OCI-LY1 (cell line): ENCODE data around the gene TBC1D7.

Experiments
- H2AFZ ChIP-seq: fragments of 200-600 bp; sonication (generic), shearing (Covaris generic); 2 replicates; pipeline ENCODE4 v1.6.0; 2014; ENCODE audit warnings: antibody characterized with exemption, mild to moderate bottlenecking, low read length
- H3F3A ChIP-seq: fragments of 200-600 bp; sonication (generic), shearing (Covaris generic); 2 replicates; pipeline ENCODE4 v1.6.0; 2014; ENCODE audit warnings: mild to moderate bottlenecking, antibody characterized with exemption, low read length, moderate library complexity; ENCODE audit not compliant: insufficient read depth
- H3K27ac ChIP-seq: fragments of 200-600 bp; sonication (generic); 2 replicates; pipeline ENCODE4 v1.5.1; 2014; ENCODE audit warnings: low read length, mixed run types, mild to moderate bottlenecking, low read depth; ENCODE audit not compliant: poor library complexity, severe bottlenecking
- H3K27me3 ChIP-seq: fragments of 200-600 bp; sonication (generic); 2 replicates; pipeline ENCODE4 v1.6.0; 2014; ENCODE audit warnings: antibody characterized with exemption, mild to moderate bottlenecking, low read length, moderate library complexity; ENCODE audit not compliant: insufficient read depth
- H3K36me3 ChIP-seq: fragments of 200-600 bp; sonication (generic); 2 replicates; pipeline ENCODE4 v1.6.1; 2014; ENCODE audit warnings: mild to moderate bottlenecking, antibody characterized with exemption, low read length, moderate library complexity, mixed read lengths; ENCODE audit not compliant: insufficient read depth
- H3K4me1 ChIP-seq: fragments of 200-600 bp; sonication (generic); 2 replicates; pipeline ENCODE4 v1.5.1; 2014; ENCODE audit warnings: mild to moderate bottlenecking, low read length, moderate library complexity; ENCODE audit not compliant: insufficient read depth, severe bottlenecking
- H3K4me2 ChIP-seq: fragments of 200-600 bp; sonication (generic), shearing (Covaris generic); 2 replicates; pipeline ENCODE4 v1.6.1; 2014; ENCODE audit warnings: low read length
- H3K4me3 ChIP-seq: fragments of 200-600 bp; sonication (generic); 2 replicates; pipeline ENCODE4 v1.5.1; 2014; ENCODE audit warnings: low read length, low read depth, mild to moderate bottlenecking, mixed read lengths; ENCODE audit not compliant: poor library complexity, severe bottlenecking
- H3K79me2 ChIP-seq: fragments of 200-600 bp; shearing (Covaris generic); 2 replicates; pipeline ENCODE4 v1.6.1; 2016; ENCODE audit warnings: mixed run types, low read length, mixed read lengths; ENCODE audit not compliant: insufficient read depth
- H3K9ac ChIP-seq: fragments of 200-600 bp; sonication (generic), shearing (Covaris generic); 2 replicates; pipeline ENCODE4 v1.6.1; 2014; ENCODE audit warnings: mild to moderate bottlenecking, low read length, mixed read lengths
- H3K9me2 ChIP-seq: fragments of 200-600 bp; sonication (generic), shearing (Covaris generic); 2 replicates; pipeline ENCODE4 v1.6.1; 2014; ENCODE audit warnings: low read depth, mild to moderate bottlenecking, low read length, mixed read lengths
- H3K9me3 ChIP-seq: fragments of 200-600 bp; shearing (Covaris generic); 2 replicates; pipeline ENCODE4 v1.6.1; 2014; ENCODE audit warnings: low read length, mixed read lengths
- H4K20me1 ChIP-seq: fragments of 200-600 bp; sonication (generic), shearing (Covaris generic); 2 replicates; pipeline ENCODE4 v1.6.0; 2016; ENCODE audit warnings: mild to moderate bottlenecking, low read length; ENCODE audit not compliant: insufficient read depth
- EZH2 ChIP-seq: fragments of 200-600 bp; sonication (generic), shearing (Covaris generic); IDR thresholded peaks from 2 replicates; pipeline ENCODE4 v1.8.0; 2017; ENCODE audit warnings: borderline replicate concordance, mixed run types, mild to moderate bottlenecking, antibody characterized with exemption, low read length, moderate library complexity, mixed read lengths
- TF ChIP-seq, protein P1 (sequence below): fragments of 200-600 bp; sonication (generic), shearing (Covaris generic); IDR thresholded peaks from 2 replicates; pipeline ENCODE4 v1.5.1; 2017; ENCODE audit warnings: mild to moderate bottlenecking, antibody characterized with exemption, low read length, moderate library complexity, mixed read lengths

TBC1D7 gene

DNA sequence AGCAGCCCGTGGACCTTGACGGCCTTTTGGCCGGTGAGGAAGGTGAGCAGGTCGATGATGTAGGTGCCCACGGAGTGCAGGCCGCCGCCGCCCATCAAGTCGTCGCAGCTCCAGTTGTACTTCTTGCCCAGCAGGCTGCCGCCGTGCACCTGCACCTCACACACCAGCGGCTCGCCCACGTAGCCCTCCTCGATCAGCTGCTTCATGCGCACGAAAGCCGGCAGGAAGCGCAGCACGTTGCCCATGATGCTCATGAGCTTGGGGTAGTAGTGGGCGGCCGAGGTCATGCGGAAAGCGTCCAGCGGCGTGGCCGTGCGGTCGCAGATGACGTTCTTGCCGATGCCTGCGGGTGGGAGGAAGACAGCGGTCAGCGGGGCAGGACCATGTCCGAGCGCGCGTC, 37.0 kb upstream of the TBC1D7 start:
- Histone ChIP-seq H3F3A (no peaks in the 10 kb centered on the region), H3K36me3 (peaks cover 12% of the 10 kb centered on the region), H3K9ac (no peak overlapping the region), H3K9me2 (no peaks in the 10 kb centered on the region), H4K20me1 (no peaks in the 10 kb centered on the region), H3K79me2 (no peaks in the 10 kb centered on the region), H3K27ac (no peak overlapping the region), H3K4me1 (no peaks in the 10 kb centered on the region), H3K4me2 (no peak overlapping the region), H3K9me3 (no peaks in the 10 kb centered on the region), H3K4me3 (no peak overlapping the region), H3K27me3 (no peaks in the 10 kb centered on the region), H2AFZ (no peak overlapping the region)
- TF ChIP-seq, protein P1, sequence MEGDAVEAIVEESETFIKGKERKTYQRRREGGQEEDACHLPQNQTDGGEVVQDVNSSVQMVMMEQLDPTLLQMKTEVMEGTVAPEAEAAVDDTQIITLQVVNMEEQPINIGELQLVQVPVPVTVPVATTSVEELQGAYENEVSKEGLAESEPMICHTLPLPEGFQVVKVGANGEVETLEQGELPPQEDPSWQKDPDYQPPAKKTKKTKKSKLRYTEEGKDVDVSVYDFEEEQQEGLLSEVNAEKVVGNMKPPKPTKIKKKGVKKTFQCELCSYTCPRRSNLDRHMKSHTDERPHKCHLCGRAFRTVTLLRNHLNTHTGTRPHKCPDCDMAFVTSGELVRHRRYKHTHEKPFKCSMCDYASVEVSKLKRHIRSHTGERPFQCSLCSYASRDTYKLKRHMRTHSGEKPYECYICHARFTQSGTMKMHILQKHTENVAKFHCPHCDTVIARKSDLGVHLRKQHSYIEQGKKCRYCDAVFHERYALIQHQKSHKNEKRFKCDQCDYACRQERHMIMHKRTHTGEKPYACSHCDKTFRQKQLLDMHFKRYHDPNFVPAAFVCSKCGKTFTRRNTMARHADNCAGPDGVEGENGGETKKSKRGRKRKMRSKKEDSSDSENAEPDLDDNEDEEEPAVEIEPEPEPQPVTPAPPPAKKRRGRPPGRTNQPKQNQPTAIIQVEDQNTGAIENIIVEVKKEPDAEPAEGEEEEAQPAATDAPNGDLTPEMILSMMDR: no peak
- no peak for TF ChIP-seq EZH2

DNA sequence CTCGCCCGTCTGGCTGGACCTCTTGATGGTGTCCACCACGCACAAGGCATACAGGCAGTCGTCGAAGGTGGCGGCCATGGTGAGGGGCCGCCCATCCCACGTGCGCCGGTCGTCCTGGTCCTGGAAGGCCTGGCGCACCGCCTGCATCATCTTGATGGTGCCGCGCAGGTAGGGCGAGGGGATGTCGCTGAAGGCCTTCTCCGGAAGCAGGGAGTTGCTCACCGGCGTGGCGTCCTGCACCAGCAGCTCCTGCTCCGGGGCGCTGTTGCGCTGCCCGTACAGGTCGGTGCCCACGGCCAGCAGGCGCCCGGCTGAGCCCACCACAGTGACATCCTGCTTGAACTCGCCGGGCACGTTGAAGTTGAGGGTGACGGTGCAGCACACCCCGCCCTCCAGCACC, 36.5 kb upstream of the TBC1D7 start:
- TF ChIP-seq EZH2: no peak
- TF ChIP-seq, protein P1: no peak
- Histone ChIP-seq H3F3A (no peaks in the 10 kb centered on the region), H3K9me2 (no peaks in the 10 kb centered on the region), H3K79me2 (no peaks in the 10 kb centered on the region), H3K9ac (no peak overlapping the region), H3K9me3 (no peaks in the 10 kb centered on the region), H3K27me3 (no peaks in the 10 kb centered on the region), H4K20me1 (no peaks in the 10 kb centered on the region), H3K4me3 (no peak overlapping the region), H3K4me2 (no peak overlapping the region), H3K27ac (no peak overlapping the region), H2AFZ (no peak overlapping the region), H3K4me1 (no peaks in the 10 kb centered on the region), H3K36me3 (peaks cover 12% of the 10 kb centered on the region)

DNA sequence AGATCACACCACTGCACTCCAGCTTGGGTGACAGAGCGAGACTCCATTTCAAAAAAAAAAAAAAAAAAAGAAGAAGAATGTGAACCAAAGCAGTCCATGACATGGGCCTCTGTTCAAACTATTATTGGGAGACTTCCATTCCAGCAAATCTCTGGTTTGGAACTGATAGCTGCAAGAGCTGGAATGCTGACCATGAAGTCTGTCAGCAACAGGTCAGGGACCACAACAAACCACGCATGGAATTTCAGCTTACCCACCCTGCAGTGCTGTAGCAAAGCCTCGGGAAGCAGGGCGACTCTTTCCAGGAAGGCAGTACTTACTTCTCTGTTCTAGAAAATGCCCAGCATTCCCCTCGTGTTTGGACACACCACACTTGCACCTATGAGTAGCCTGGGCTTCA, 34.1 kb upstream of the TBC1D7 start:
- Histone ChIP-seq H2AFZ (no peak overlapping the region), H3K79me2 (no peaks in the 10 kb centered on the region), H3K27me3 (no peaks in the 10 kb centered on the region), H3K4me3 (no peak overlapping the region), H3K36me3 (peaks cover 12% of the 10 kb centered on the region), H3K27ac (no peak overlapping the region), H3K9ac (no peak overlapping the region), H3K4me2 (no peak overlapping the region), H3K9me2 (no peaks in the 10 kb centered on the region), H4K20me1 (no peaks in the 10 kb centered on the region), H3K4me1 (peaks cover 10% of the 10 kb centered on the region), H3F3A (no peaks in the 10 kb centered on the region), H3K9me3 (no peaks in the 10 kb centered on the region)
- TF ChIP-seq EZH2: no peak
- TF ChIP-seq, protein P1: no peak
